ENCODE data around the gene ACR. TPM values are rescaled to one million over a fixed set of nuclear protein-coding genes. Genes with fewer than 3 reads are reported as not detected.

ACR gene
- total and polyA plus RNA-seq, 2 of the 8 experiments (the other 6 are each of a cell fraction or from before 2014, with no cell fraction given): 0.56 TPM; not detected in 1

GRCh38 chr22:50733521-50734342, 4.3 kb upstream of the ACR start (continued):
- TF ChIP-seq CHD2 (IDR thresholded peaks at IDR 0.05; ENCODE audit: low read length): no peak
- no peak for TF ChIP-seq BACH1 (IDR thresholded peaks at IDR 0.05; ENCODE audit: low read length)
- TF ChIP-seq, protein P1, sequence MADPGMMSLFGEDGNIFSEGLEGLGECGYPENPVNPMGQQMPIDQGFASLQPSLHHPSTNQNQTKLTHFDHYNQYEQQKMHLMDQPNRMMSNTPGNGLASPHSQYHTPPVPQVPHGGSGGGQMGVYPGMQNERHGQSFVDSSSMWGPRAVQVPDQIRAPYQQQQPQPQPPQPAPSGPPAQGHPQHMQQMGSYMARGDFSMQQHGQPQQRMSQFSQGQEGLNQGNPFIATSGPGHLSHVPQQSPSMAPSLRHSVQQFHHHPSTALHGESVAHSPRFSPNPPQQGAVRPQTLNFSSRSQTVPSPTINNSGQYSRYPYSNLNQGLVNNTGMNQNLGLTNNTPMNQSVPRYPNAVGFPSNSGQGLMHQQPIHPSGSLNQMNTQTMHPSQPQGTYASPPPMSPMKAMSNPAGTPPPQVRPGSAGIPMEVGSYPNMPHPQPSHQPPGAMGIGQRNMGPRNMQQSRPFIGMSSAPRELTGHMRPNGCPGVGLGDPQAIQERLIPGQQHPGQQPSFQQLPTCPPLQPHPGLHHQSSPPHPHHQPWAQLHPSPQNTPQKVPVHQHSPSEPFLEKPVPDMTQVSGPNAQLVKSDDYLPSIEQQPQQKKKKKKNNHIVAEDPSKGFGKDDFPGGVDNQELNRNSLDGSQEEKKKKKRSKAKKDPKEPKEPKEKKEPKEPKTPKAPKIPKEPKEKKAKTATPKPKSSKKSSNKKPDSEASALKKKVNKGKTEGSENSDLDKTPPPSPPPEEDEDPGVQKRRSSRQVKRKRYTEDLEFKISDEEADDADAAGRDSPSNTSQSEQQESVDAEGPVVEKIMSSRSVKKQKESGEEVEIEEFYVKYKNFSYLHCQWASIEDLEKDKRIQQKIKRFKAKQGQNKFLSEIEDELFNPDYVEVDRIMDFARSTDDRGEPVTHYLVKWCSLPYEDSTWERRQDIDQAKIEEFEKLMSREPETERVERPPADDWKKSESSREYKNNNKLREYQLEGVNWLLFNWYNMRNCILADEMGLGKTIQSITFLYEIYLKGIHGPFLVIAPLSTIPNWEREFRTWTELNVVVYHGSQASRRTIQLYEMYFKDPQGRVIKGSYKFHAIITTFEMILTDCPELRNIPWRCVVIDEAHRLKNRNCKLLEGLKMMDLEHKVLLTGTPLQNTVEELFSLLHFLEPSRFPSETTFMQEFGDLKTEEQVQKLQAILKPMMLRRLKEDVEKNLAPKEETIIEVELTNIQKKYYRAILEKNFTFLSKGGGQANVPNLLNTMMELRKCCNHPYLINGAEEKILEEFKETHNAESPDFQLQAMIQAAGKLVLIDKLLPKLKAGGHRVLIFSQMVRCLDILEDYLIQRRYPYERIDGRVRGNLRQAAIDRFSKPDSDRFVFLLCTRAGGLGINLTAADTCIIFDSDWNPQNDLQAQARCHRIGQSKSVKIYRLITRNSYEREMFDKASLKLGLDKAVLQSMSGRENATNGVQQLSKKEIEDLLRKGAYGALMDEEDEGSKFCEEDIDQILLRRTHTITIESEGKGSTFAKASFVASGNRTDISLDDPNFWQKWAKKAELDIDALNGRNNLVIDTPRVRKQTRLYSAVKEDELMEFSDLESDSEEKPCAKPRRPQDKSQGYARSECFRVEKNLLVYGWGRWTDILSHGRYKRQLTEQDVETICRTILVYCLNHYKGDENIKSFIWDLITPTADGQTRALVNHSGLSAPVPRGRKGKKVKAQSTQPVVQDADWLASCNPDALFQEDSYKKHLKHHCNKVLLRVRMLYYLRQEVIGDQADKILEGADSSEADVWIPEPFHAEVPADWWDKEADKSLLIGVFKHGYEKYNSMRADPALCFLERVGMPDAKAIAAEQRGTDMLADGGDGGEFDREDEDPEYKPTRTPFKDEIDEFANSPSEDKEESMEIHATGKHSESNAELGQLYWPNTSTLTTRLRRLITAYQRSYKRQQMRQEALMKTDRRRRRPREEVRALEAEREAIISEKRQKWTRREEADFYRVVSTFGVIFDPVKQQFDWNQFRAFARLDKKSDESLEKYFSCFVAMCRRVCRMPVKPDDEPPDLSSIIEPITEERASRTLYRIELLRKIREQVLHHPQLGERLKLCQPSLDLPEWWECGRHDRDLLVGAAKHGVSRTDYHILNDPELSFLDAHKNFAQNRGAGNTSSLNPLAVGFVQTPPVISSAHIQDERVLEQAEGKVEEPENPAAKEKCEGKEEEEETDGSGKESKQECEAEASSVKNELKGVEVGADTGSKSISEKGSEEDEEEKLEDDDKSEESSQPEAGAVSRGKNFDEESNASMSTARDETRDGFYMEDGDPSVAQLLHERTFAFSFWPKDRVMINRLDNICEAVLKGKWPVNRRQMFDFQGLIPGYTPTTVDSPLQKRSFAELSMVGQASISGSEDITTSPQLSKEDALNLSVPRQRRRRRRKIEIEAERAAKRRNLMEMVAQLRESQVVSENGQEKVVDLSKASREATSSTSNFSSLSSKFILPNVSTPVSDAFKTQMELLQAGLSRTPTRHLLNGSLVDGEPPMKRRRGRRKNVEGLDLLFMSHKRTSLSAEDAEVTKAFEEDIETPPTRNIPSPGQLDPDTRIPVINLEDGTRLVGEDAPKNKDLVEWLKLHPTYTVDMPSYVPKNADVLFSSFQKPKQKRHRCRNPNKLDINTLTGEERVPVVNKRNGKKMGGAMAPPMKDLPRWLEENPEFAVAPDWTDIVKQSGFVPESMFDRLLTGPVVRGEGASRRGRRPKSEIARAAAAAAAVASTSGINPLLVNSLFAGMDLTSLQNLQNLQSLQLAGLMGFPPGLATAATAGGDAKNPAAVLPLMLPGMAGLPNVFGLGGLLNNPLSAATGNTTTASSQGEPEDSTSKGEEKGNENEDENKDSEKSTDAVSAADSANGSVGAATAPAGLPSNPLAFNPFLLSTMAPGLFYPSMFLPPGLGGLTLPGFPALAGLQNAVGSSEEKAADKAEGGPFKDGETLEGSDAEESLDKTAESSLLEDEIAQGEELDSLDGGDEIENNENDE (IDR thresholded peaks at IDR 0.05; ENCODE audit: insufficient replicate concordance, low read length): no peak
- no peak for TF ChIP-seq KDM5A (IDR thresholded peaks at IDR 0.05; ENCODE audit: low read length)
- TF ChIP-seq JUND (IDR thresholded peaks at IDR 0.05; ENCODE audit: low read length): no peak
- no peak for TF ChIP-seq TCF12 (IDR thresholded peaks at IDR 0.05; ENCODE audit: low read depth, low read length)
- no peak for TF ChIP-seq BRCA1 (IDR thresholded peaks at IDR 0.05; ENCODE audit: low read depth, low read length)
- no peak for TF ChIP-seq SUZ12 (IDR thresholded peaks at IDR 0.05; ENCODE audit: low read length)
- no peak for TF ChIP-seq SRF (IDR thresholded peaks at IDR 0.05; ENCODE audit: low read depth, low read length)
- no peak for TF ChIP-seq CHD1 (IDR thresholded peaks at IDR 0.05; ENCODE audit: low read depth, low read length)

All from H1 (cell line).